Measurements from ENCODE around the gene RNU6-1. TPM values are rescaled to one million over a fixed set of nuclear protein-coding genes. Genes with fewer than 3 reads are reported as not detected.

RNU6-1 gene
- polyA plus RNA-seq, 2 of the 4 experiments (the other 2 are of a cell fraction): not detected

DNA sequence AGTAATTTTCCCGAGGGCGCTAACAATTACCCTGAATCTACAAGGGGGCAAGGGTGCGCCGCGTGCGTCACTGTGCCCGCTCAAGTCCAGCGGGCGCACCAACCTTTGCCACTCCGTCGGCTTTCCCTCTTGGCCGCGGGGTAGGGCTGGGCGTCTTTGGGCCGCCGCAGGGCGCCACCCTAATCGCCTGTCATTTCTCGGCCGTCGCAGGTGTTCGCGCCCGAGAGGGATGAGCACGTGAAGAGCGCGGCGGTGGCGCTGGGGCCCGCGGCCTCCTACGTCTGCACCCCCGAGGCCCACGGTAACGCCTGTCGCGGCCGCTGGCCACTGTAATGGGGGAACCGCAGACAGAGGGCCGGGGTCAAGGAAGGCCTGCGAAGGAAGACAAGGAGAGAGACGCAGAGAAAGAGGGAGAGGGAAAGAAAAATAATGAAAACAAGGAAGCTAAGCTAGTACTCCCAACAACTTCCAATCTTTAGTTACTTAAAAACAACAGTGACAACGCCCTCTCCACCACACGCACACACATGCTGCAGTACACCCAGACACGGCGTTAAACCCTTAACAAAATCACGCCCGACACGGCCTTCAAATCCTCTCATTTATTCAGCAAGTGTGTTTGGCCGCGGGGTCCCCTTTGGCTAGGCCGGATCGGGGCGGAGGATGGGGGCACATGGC lies 10.7 kb downstream of the RNU6-1 start:
- CTCF ChIA-PET: interaction anchor here (1.4 to 4.6 kb wide), 2 partner anchors 327 to 371 kb away, joined by 3 to 41 read pairs; no protein-coding TSS in a partner anchor
- Histone ChIP-seq H3K4me3 (no peak overlapping the region), H3K4me2 (no peak overlapping the region), H3K4me1 (peaks cover 19% of the 10 kb centered on the region; the same call in 2 of the 3 replicates), H3K27ac (no peak overlapping the region), H3K9me3 (no peaks in the 10 kb centered on the region)
- DNase-seq (ENCODE audit: low read depth in 1 of 2, low spot score in 1 of 2): no peak
- POLR2A ChIA-PET: no interaction called here
- 85% methylated on average over 54 of the region's 54 CpGs for WGBS (ENCODE audit: missing lambda C conversion rate)
- TF ChIP-seq, protein P1, sequence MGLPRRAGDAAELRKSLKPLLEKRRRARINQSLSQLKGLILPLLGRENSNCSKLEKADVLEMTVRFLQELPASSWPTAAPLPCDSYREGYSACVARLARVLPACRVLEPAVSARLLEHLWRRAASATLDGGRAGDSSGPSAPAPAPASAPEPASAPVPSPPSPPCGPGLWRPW (IDR thresholded peaks at IDR 0.05): no peak
- TF ChIP-seq CBX8 (IDR thresholded peaks at IDR 0.05): no peak
- no peak for TF ChIP-seq SREBF2 (IDR thresholded peaks at IDR 0.05)
- no peak for TF ChIP-seq CBX2 (IDR thresholded peaks at IDR 0.05; ENCODE audit: borderline replicate concordance, low read depth)
- TF ChIP-seq, protein P2, sequence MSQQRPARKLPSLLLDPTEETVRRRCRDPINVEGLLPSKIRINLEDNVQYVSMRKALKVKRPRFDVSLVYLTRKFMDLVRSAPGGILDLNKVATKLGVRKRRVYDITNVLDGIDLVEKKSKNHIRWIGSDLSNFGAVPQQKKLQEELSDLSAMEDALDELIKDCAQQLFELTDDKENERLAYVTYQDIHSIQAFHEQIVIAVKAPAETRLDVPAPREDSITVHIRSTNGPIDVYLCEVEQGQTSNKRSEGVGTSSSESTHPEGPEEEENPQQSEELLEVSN (IDR thresholded peaks at IDR 0.05; ENCODE audit: borderline replicate concordance, low read depth): no peak
- no peak for TF ChIP-seq EHMT2 (IDR thresholded peaks at IDR 0.05; ENCODE audit: low read depth)
- TF ChIP-seq ZC3H11A (IDR thresholded peaks at IDR 0.05): no peak
- no peak for TF ChIP-seq ZNF302 (CRISPR knock-in tag; IDR thresholded peaks at IDR 0.05)
- no peak for TF ChIP-seq SMC3 (IDR thresholded peaks at IDR 0.05)
- no peak for TF ChIP-seq CHD2 (IDR thresholded peaks at IDR 0.05; ENCODE audit: low read length, partially characterized antibody)
- no peak for TF ChIP-seq TFCP2L1 (CRISPR knock-in tag; IDR thresholded peaks at IDR 0.05)
- no peak for TF ChIP-seq RFX5 (IDR thresholded peaks at IDR 0.05)
- no peak for ATAC-seq
- no peak for FAIRE-seq

DNA sequence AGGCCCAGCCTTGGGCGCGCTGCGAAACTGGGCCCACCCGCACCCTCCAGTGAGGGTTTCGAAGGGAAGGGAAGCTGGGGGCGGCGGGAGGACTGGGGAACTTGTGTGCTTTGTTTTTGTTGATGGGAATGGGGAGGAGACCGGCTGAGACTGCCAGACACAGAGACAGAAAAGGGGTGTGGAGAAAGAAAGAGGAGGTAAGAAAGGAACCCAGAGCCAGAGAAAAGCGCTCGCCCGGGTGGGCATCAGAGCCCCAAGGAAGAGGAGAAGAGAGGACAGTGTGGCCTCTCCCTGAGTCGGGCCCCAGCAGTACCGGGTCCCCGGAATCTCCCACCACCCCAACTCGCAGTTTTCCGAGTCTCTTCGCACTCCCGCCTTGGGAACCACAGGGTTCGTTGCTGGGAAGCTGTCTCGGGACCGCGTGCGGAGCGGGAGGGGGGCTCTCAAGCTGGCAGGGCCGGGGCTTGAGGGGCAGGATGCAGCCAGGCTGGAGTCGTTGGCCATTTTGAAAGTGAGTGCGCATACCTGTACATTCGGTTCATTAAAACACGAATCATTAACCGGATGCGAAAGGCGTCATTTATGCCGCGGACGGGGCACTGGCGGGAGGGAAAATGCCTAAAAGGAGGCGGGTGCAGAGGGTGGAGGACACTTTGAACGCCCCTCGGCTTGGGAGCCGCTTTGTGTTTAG lies 11.4 kb downstream of the RNU6-1 start:
- no peak for FAIRE-seq
- DNase-seq (ENCODE audit: low read depth in 1 of 2, low spot score in 1 of 2): no peak

More for the DNA sequence above, 11.4 kb downstream of the RNU6-1 start:
- WGBS (ENCODE audit: missing lambda C conversion rate): 77% methylated on average over 40 of the region's 40 CpGs
- no peak for ATAC-seq
- ChIA-PET CTCF (interaction anchor here (0.9 to 5.0 kb wide), 5 partner anchors 7 to 588 kb away, joined by 3 to 26 read pairs (median 4); no protein-coding TSS in a partner anchor), POLR2A (no interaction called here)
- TF ChIP-seq, protein P3, sequence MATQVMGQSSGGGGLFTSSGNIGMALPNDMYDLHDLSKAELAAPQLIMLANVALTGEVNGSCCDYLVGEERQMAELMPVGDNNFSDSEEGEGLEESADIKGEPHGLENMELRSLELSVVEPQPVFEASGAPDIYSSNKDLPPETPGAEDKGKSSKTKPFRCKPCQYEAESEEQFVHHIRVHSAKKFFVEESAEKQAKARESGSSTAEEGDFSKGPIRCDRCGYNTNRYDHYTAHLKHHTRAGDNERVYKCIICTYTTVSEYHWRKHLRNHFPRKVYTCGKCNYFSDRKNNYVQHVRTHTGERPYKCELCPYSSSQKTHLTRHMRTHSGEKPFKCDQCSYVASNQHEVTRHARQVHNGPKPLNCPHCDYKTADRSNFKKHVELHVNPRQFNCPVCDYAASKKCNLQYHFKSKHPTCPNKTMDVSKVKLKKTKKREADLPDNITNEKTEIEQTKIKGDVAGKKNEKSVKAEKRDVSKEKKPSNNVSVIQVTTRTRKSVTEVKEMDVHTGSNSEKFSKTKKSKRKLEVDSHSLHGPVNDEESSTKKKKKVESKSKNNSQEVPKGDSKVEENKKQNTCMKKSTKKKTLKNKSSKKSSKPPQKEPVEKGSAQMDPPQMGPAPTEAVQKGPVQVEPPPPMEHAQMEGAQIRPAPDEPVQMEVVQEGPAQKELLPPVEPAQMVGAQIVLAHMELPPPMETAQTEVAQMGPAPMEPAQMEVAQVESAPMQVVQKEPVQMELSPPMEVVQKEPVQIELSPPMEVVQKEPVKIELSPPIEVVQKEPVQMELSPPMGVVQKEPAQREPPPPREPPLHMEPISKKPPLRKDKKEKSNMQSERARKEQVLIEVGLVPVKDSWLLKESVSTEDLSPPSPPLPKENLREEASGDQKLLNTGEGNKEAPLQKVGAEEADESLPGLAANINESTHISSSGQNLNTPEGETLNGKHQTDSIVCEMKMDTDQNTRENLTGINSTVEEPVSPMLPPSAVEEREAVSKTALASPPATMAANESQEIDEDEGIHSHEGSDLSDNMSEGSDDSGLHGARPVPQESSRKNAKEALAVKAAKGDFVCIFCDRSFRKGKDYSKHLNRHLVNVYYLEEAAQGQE (IDR thresholded peaks at IDR 0.05): no peak
- TF ChIP-seq GATA3 (IDR thresholded peaks at IDR 0.05; ENCODE audit: borderline replicate concordance) (no peak), RAD21 (conservative IDR thresholded peaks at IDR 0.05 in 1 of 2, IDR thresholded peaks at IDR 0.05 in 1 of 2) (no peak), HDAC2 (IDR thresholded peaks at IDR 0.05) (no peak), BHLHE40 (IDR thresholded peaks at IDR 0.05; ENCODE audit: low read depth, low read length) (no peak), CBX2 (IDR thresholded peaks at IDR 0.05; ENCODE audit: borderline replicate concordance, low read depth) (no peak), CBX8 (IDR thresholded peaks at IDR 0.05) (no peak)
- TF ChIP-seq, protein P4, sequence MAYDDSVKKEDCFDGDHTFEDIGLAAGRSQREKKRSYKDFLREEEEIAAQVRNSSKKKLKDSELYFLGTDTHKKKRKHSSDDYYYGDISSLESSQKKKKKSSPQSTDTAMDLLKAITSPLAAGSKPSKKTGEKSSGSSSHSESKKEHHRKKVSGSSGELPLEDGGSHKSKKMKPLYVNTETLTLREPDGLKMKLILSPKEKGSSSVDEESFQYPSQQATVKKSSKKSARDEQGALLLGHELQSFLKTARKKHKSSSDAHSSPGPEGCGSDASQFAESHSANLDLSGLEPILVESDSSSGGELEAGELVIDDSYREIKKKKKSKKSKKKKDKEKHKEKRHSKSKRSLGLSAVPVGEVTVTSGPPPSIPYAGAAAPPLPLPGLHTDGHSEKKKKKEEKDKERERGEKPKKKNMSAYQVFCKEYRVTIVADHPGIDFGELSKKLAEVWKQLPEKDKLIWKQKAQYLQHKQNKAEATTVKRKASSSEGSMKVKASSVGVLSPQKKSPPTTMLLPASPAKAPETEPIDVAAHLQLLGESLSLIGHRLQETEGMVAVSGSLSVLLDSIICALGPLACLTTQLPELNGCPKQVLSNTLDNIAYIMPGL (CRISPR knock-in tag; IDR thresholded peaks at IDR 0.05; ENCODE audit: borderline replicate concordance): no peak
- no peak overlapping the region for H3K4me3 ChIP-seq
- H3K4me2 ChIP-seq: no peak overlapping the region
- H3K9me3 ChIP-seq: no peaks in the 10 kb centered on the region
- H3K27ac ChIP-seq: no peak overlapping the region
- peaks cover 22% of the 10 kb centered on the region; the same call in 2 of the 3 replicates for H3K4me1 ChIP-seq
